HEK293 (cell line): ENCODE data around the gene GJA10.
"Not testable (repeated sequence)": the region's sequence is repeated elsewhere in the genome, so short reads cannot be mapped to it uniquely, and the experiment has no call there.

ENCODE experiments used
- CTCF ChIA-PET: fragments of 350-600 bp; formaldehyde crosslinking; extraction: SDS; loops from one replicate; lab custom pipeline; 2021; ENCODE audit warnings: antibody characterized with exemption; lab: Yijun Ruan, JAX
- POLR2A ChIA-PET: fragments of 300-600 bp; formaldehyde crosslinking; extraction: SDS; loops from one replicate; lab custom pipeline; 2020; ENCODE audit warnings: antibody characterized with exemption, inconsistent platforms; lab: Yijun Ruan, JAX
- H3K27ac ChIP-seq: fragments of 200-500 bp; sonication (Bioruptor generic); 2 replicates; pipeline ENCODE4 v1.5.1; 2014; ENCODE audit warnings: low read depth, low read length, control low read depth, inconsistent platforms; ENCODE audit errors: extremely low read depth
- H3K36me3 ChIP-seq, 2 experiments: fragments of 200-500 bp in 1 of 2; sonication (Bioruptor generic) in 1 of 2; 1 replicate in 1 of 2; 2 replicates in 1 of 2; pipeline ENCODE4 v1.5.1; 2014 to 2017; ENCODE audit warnings: inconsistent platforms in 2 of 2, low read length in 2 of 2; ENCODE audit not compliant: control insufficient read depth in 2 of 2, insufficient read depth in 1 of 2
- H3K4me1 ChIP-seq: fragments of 200-500 bp; sonication (Bioruptor generic); 2 replicates; pipeline ENCODE4 v1.5.1; 2014; ENCODE audit warnings: mild to moderate bottlenecking, low read length, inconsistent platforms; ENCODE audit not compliant: control insufficient read depth, insufficient read depth
- H3K4me3 ChIP-seq: 2 replicates; pipeline ENCODE4 v1.5.1; 2011; ENCODE audit warnings: low read depth, mild to moderate bottlenecking, control low read depth, low read length, moderate library complexity
- H3K9me3 ChIP-seq: fragments of 200-500 bp; sonication (Bioruptor generic); 2 replicates; pipeline ENCODE4 v1.5.1; 2014; ENCODE audit warnings: low read depth, low read length, inconsistent platforms; ENCODE audit not compliant: control insufficient read depth, insufficient read depth
- GLIS2 ChIP-seq: fragments of 450-650 bp; formaldehyde crosslinking; IDR thresholded peaks from 2 replicates; pipeline ENCODE4 v1.5.1; 2016; ENCODE audit warnings: missing biosample characterization, missing genetic modification characterization
- KLF7 ChIP-seq: fragments of 450-650 bp; formaldehyde crosslinking; IDR thresholded peaks from 2 replicates; pipeline ENCODE4 v1.5.1; 2016; ENCODE audit warnings: missing biosample characterization, missing genetic modification characterization, borderline replicate concordance
- KLF9 ChIP-seq: fragments of 450-650 bp; formaldehyde crosslinking; IDR thresholded peaks from 2 replicates; pipeline ENCODE4 v1.5.1; 2016; ENCODE audit warnings: missing biosample characterization, missing genetic modification characterization, low read depth
- MYNN ChIP-seq: fragments of 450-650 bp; formaldehyde crosslinking; IDR thresholded peaks from 2 replicates; pipeline ENCODE4 v1.5.1; 2016; ENCODE audit warnings: missing biosample characterization, missing genetic modification characterization, borderline replicate concordance
- YY1 ChIP-seq: fragments of 450-650 bp; formaldehyde crosslinking; IDR thresholded peaks from 2 replicates; pipeline ENCODE4 v1.5.1; 2018; ENCODE audit warnings: missing biosample characterization, missing genetic modification characterization
- ZNF121 ChIP-seq: fragments of 450-650 bp; formaldehyde crosslinking; IDR thresholded peaks from 2 replicates; pipeline ENCODE4 v1.5.1; 2016; ENCODE audit warnings: missing biosample characterization, missing genetic modification characterization
- ZNF354C ChIP-seq: fragments of 450-650 bp; formaldehyde crosslinking; IDR thresholded peaks from 2 replicates; pipeline ENCODE4 v1.5.1; 2016; ENCODE audit warnings: missing biosample characterization, missing genetic modification characterization, low read depth, borderline replicate concordance
- ZNF433 ChIP-seq: fragments of 450-650 bp; formaldehyde crosslinking; IDR thresholded peaks from 2 replicates; pipeline ENCODE4 v1.5.1; 2016; ENCODE audit warnings: missing biosample characterization, missing genetic modification characterization, low read depth
- ZNF837 ChIP-seq: fragments of 450-650 bp; formaldehyde crosslinking; IDR thresholded peaks from 2 replicates; pipeline ENCODE4 v1.5.1; 2016; ENCODE audit warnings: missing biosample characterization, missing genetic modification characterization
- TF ChIP-seq, protein P1 (sequence below): fragments of 450-650 bp; formaldehyde crosslinking; IDR thresholded peaks from 2 replicates; pipeline ENCODE4 v1.5.1; 2016; ENCODE audit warnings: missing biosample characterization, missing genetic modification characterization
- TF ChIP-seq, protein P2 (sequence below): fragments of 450-650 bp; IDR thresholded peaks from 2 replicates; pipeline ENCODE4 v1.5.1; 2018; ENCODE audit warnings: missing biosample characterization, mild to moderate bottlenecking, missing genetic modification characterization
- TF ChIP-seq, protein P3 (sequence below): fragments of 450-650 bp; formaldehyde crosslinking; IDR thresholded peaks from 2 replicates; pipeline ENCODE4 v1.5.1; 2017; ENCODE audit warnings: missing biosample characterization, mild to moderate bottlenecking, missing genetic modification characterization, moderate library complexity

The GJA10 gene

DNA sequence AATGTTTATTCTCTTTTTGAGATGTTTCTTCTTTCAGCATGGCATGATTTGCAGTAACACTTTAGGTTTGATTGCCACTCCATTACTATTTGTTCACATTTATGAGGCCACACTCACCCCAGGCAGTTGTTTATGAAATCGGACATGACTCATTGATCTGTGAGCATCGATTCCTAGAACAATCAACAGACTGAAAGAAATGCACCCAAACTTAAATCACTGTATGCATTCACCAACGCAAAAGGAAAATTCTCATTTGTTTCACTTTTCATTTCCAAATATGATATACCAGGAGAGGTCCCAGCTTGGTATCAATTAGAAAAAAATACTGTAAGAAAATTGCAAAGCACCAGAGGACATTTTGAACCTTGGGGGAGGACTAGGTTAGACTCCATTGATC is 5.4 kb upstream of the GJA10 start:
- Histone ChIP-seq H3K4me3 (no peak overlapping the region), H3K27ac (no peak overlapping the region), H3K36me3 (no peaks in the 10 kb centered on the region), H3K9me3 (no peaks in the 10 kb centered on the region), H3K4me1 (no peaks in the 10 kb centered on the region)
- TF ChIP-seq MYNN (no peak), ZNF354C (tag by site-specific recombination) (no peak), ZNF837 (tag by site-specific recombination) (no peak), ZNF433 (tag by site-specific recombination) (no peak), YY1 (tag by site-specific recombination) (no peak), KLF7 (tag by site-specific recombination) (no peak), KLF9 (tag by site-specific recombination) (no peak), GLIS2 (no peak)
- TF ChIP-seq, protein P1, sequence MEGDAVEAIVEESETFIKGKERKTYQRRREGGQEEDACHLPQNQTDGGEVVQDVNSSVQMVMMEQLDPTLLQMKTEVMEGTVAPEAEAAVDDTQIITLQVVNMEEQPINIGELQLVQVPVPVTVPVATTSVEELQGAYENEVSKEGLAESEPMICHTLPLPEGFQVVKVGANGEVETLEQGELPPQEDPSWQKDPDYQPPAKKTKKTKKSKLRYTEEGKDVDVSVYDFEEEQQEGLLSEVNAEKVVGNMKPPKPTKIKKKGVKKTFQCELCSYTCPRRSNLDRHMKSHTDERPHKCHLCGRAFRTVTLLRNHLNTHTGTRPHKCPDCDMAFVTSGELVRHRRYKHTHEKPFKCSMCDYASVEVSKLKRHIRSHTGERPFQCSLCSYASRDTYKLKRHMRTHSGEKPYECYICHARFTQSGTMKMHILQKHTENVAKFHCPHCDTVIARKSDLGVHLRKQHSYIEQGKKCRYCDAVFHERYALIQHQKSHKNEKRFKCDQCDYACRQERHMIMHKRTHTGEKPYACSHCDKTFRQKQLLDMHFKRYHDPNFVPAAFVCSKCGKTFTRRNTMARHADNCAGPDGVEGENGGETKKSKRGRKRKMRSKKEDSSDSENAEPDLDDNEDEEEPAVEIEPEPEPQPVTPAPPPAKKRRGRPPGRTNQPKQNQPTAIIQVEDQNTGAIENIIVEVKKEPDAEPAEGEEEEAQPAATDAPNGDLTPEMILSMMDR (tag by site-specific recombination): no peak
- TF ChIP-seq, protein P2, sequence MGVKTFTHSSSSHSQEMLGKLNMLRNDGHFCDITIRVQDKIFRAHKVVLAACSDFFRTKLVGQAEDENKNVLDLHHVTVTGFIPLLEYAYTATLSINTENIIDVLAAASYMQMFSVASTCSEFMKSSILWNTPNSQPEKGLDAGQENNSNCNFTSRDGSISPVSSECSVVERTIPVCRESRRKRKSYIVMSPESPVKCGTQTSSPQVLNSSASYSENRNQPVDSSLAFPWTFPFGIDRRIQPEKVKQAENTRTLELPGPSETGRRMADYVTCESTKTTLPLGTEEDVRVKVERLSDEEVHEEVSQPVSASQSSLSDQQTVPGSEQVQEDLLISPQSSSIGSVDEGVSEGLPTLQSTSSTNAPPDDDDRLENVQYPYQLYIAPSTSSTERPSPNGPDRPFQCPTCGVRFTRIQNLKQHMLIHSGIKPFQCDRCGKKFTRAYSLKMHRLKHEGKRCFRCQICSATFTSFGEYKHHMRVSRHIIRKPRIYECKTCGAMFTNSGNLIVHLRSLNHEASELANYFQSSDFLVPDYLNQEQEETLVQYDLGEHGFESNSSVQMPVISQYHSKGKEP: no peak
- TF ChIP-seq, protein P3, sequence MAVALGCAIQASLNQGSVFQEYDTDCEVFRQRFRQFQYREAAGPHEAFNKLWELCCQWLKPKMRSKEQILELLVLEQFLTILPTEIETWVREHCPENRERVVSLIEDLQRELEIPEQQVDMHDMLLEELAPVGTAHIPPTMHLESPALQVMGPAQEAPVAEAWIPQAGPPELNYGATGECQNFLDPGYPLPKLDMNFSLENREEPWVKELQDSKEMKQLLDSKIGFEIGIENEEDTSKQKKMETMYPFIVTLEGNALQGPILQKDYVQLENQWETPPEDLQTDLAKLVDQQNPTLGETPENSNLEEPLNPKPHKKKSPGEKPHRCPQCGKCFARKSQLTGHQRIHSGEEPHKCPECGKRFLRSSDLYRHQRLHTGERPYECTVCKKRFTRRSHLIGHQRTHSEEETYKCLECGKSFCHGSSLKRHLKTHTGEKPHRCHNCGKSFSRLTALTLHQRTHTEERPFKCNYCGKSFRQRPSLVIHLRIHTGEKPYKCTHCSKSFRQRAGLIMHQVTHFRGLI (tag by site-specific recombination): no peak
- CTCF ChIA-PET: interaction anchor here (0.7 to 1.2 kb wide), 3 partner anchors 16 to 51 kb away, joined by 3 read pairs; no protein-coding TSS in a partner anchor
- POLR2A ChIA-PET: no interaction called here

DNA sequence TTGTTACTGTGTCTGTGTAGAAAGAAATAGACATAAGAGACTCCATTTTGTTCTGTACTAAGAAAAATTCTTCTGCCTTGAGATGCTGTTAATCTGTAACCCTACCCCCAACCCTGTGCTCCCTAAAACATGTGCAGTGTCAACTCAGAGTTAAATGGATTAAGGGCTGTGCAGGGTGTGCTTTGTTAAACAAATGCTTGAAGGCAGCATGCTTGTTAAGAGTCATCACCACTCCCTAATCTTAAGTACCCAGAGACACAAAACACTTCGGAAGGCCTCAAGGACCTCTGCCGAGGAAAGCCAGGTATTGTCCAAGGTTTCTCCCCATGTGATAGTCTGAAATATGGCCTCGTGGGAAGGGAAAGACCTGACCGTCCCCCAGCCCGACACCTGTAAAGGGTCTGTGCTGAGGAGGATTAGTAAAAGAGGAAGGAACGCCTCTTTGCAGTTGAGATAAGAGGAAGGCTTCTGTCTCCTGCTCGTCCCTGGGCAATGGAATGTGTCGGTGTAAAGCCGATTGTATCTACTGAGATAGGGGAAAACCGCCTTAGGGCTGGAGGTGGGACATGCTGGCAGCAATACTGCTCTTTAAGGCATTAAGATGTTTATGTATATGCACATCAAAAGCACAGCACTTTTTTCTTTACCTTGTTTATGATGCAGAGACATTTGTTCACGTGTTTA is 3.3 kb upstream of the GJA10 start:
- H3K4me1 ChIP-seq, CTCF ChIA-PET, H3K27ac ChIP-seq, H3K4me3 ChIP-seq, POLR2A ChIA-PET, H3K9me3 ChIP-seq, H3K36me3 ChIP-seq: not testable (repeated sequence)

DNA sequence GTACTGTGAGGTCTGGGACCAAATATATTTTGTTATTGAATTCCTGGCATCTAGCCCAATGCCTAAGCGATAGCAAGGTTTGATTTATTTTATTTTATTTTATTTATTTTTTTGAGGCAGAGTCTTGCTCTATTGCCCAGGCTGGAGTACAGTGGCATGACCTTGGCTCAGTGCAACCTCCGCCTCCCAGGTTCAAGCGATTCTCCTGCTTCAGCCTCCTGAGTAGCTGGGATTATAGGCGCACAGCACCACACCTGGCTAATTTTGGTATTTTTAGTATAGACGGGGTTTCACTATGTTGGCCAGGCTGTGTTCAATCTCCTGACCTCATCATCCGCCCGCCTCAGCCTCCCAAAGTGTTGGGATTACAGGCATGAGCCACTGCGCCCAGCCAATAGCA is 1.7 kb upstream of the GJA10 start:
- H3K27ac ChIP-seq, H3K36me3 ChIP-seq, POLR2A ChIA-PET, H3K4me1 ChIP-seq, H3K9me3 ChIP-seq, H3K4me3 ChIP-seq: not testable (repeated sequence)
- TF ChIP-seq ZNF121: peak; percentile 60; the same call in 1 of the 2 replicates
- CTCF ChIA-PET: interaction anchor here (0.6 to 0.7 kb wide), 2 partner anchors 17 to 480 kb away, joined by 3 to 4 read pairs; no protein-coding TSS in a partner anchor
